Transverse colon (tissue), 4 donors: ENCODE data around the gene FAM72C.
"Not testable (repeated sequence)": the region's sequence is repeated elsewhere in the genome, so short reads cannot be mapped to it uniquely, and the experiment has no call there.

ENCODE experiments used
- EP300 ChIP-seq: sonication (generic); formaldehyde crosslinking; IDR thresholded peaks from one replicate; pipeline ENCODE4 v1.6.1; 2017; ENCODE audit warnings: antibody characterized with exemption, low read depth
- POLR2A ChIP-seq: fragments of 450-650 bp; IDR thresholded peaks from one replicate; pipeline ENCODE4 v1.6.1; 2016; ENCODE audit warnings: antibody characterized with exemption, mild to moderate bottlenecking, moderate library complexity
- POLR2AphosphoS5 ChIP-seq, 3 donors: sonication (generic); formaldehyde crosslinking; IDR thresholded peaks; one replicate each; pipeline ENCODE4 v1.6.1; 2016; ENCODE audit warnings: antibody characterized with exemption in 3 of 3
- TF ChIP-seq, protein P1 (sequence below), 5 experiments: fragments of 200-600 bp in 3 of 5; fragments of 450-650 bp in 2 of 5; sonication (generic) in 3 of 5; IDR thresholded peaks; 1 replicate in 2 of 5; 2 replicates in 3 of 5; pipeline ENCODE4 v1.5.1; 2016 to 2017; ENCODE audit warnings: antibody characterized with exemption in 5 of 5, inconsistent platforms in 3 of 5, mild to moderate bottlenecking in 2 of 5, moderate library complexity in 1 of 5

DNA sequence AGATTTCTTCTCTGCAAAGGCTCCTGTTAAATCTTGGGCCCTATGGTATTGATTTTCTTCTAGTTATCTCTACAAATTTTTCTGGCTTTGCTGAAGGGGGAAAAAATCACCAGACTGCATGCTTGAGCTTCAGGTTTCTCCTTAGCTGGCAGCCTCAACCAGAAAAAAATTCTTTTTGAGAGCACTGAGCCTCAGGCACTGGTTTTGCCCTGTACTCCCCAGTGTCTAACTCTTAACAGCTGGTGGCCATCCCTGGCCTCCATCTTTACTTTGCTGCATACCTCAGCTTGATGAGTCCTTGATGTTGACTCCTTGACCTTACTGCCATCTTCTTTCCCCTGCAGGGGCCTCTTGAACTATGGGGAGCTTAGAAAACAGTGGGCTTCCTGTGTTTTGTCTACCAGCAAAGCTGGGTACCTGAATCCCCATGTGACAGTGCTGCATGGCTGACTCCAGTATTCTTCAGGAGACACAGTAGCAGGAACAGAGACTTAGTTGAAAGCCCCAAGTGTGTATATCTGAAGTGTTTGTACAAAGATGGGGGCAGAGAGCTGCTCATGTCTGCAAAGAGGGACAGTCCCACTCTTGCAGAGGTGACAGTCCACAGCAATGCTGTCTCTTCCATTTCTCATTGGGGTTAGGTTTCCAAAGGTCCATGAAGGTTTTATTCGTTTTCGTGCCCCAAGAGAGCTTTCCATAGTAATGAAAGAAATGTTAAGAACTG is 31.7 kb upstream of the FAM72C start:
- TF ChIP-seq, protein P1, sequence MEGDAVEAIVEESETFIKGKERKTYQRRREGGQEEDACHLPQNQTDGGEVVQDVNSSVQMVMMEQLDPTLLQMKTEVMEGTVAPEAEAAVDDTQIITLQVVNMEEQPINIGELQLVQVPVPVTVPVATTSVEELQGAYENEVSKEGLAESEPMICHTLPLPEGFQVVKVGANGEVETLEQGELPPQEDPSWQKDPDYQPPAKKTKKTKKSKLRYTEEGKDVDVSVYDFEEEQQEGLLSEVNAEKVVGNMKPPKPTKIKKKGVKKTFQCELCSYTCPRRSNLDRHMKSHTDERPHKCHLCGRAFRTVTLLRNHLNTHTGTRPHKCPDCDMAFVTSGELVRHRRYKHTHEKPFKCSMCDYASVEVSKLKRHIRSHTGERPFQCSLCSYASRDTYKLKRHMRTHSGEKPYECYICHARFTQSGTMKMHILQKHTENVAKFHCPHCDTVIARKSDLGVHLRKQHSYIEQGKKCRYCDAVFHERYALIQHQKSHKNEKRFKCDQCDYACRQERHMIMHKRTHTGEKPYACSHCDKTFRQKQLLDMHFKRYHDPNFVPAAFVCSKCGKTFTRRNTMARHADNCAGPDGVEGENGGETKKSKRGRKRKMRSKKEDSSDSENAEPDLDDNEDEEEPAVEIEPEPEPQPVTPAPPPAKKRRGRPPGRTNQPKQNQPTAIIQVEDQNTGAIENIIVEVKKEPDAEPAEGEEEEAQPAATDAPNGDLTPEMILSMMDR (IDR thresholded peaks at IDR 0.05): not testable (repeated sequence)
- not testable (repeated sequence) for TF ChIP-seq POLR2A; POLR2AphosphoS5 (IDR thresholded peaks at IDR 0.05); EP300
